ENCODE results near the gene ZNF48. TPM values are rescaled to one million over a fixed set of nuclear protein-coding genes. Genes with fewer than 3 reads are reported as not detected.
"Not testable (repeated sequence)": the region's sequence is repeated elsewhere in the genome, so short reads cannot be mapped to it uniquely, and the experiment has no call there.

ZNF48 gene
- total RNA-seq, 1 donor: 10.9 TPM

DNA sequence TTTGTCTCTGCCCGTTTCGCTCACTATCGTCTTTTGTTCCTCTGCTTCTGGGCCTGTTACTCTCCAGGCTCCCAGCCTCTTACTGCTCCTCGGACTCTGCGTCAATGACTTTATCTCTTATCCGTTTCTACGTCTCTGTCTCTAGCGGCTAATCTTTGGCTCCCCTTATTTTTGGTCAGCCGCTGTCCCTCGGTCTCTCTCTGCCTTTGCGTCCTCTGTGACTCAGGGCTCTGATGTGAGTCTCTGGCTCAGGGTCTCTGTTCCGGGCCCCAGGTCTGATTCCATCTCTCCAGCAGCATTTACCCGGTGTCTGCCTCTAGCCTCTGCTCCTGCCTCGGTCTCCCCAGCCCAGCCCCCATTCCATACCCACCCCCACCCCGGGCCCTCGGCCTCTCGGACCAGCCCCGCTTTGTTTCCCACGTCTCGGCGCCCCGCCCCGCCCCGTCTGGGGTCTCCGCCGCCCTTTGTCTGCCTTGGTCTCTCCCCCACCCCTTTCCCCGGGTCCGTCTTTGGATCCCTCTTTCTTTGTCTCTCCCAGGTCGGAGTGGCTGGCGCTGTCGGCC lies 547 bp upstream of the ZNF48 start:
- Histone ChIP-seq H3K36me3 (ENCODE audit: insufficient read depth, low read length) (peaks cover 4% of the 10 kb centered on the region), H3K4me2 (ENCODE audit: insufficient read depth, low read length) (peak overlapping the region; percentile 84), H3K27ac (ENCODE audit: low read depth, low read length) (peak overlapping the region; percentile 69), H3K27me3 (ENCODE audit: insufficient read depth, low read length) (no peaks in the 10 kb centered on the region), H3K4me1 (ENCODE audit: insufficient read depth, low read length) (peaks cover 20% of the 10 kb centered on the region), H2AFZ (ENCODE audit: low read length) (peak overlapping the region; percentile 89), H3K4me3 (ENCODE audit: insufficient read depth, low read length) (peak overlapping the region; percentile 92), H3K9me3 (ENCODE audit: low read depth, low read length) (no peaks in the 10 kb centered on the region), H3K79me2 (ENCODE audit: insufficient read depth, low read length) (peaks cover 17% of the 10 kb centered on the region), H4K20me1 (ENCODE audit: insufficient read depth, low read length) (no peaks in the 10 kb centered on the region)
- peak; percentile 96 for DNase-seq (ENCODE audit: insufficient read length, low spot score, missing footprints)
- TF ChIP-seq, protein P1, sequence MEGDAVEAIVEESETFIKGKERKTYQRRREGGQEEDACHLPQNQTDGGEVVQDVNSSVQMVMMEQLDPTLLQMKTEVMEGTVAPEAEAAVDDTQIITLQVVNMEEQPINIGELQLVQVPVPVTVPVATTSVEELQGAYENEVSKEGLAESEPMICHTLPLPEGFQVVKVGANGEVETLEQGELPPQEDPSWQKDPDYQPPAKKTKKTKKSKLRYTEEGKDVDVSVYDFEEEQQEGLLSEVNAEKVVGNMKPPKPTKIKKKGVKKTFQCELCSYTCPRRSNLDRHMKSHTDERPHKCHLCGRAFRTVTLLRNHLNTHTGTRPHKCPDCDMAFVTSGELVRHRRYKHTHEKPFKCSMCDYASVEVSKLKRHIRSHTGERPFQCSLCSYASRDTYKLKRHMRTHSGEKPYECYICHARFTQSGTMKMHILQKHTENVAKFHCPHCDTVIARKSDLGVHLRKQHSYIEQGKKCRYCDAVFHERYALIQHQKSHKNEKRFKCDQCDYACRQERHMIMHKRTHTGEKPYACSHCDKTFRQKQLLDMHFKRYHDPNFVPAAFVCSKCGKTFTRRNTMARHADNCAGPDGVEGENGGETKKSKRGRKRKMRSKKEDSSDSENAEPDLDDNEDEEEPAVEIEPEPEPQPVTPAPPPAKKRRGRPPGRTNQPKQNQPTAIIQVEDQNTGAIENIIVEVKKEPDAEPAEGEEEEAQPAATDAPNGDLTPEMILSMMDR (IDR thresholded peaks at IDR 0.05; ENCODE audit: extremely low read depth, low read depth, low read length): no peak

DNA sequence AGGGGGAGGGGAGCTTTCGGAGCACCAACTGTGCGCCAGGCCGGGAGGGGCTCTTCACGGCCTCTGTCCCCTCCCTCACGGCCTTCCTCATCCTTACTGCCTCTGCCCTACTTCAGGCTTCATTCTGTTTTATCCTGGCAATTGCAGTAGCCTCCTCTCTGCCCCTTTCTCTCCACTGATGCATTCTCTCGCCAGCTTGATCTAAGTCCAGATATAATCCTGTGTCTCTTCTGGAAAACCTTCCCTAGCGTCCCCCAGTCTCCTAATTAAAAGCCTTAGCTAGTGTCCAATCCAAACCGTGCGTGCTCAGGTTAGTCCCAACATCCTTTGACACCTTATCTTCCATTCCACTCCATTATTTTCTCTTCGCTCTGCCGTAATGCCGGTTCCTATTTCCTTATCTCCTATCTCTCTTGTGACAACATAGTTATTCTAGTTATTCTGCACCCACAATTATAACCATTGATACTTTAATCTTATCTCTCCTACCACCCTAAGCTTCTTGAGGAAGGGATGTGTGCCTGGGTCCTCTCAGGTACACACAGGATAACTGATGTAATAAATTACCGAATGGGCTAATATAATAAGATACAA lies 869 bp downstream of the ZNF48 start:
- peaks cover 4% of the 10 kb centered on the region for H3K36me3 ChIP-seq (ENCODE audit: insufficient read depth, low read length)
- peak overlapping the region; percentile 41 for H3K27ac ChIP-seq (ENCODE audit: low read depth, low read length)
- DNase-seq (ENCODE audit: insufficient read length, low spot score, missing footprints): no peak
- no peaks in the 10 kb centered on the region for H3K9me3 ChIP-seq (ENCODE audit: low read depth, low read length)
- H3K27me3 ChIP-seq (ENCODE audit: insufficient read depth, low read length): no peaks in the 10 kb centered on the region
- no peaks in the 10 kb centered on the region for H4K20me1 ChIP-seq (ENCODE audit: insufficient read depth, low read length)
- H3K4me3 ChIP-seq (ENCODE audit: insufficient read depth, low read length): peak overlapping the region; percentile 92
- TF ChIP-seq, protein P1 (IDR thresholded peaks at IDR 0.05; ENCODE audit: extremely low read depth, low read depth, low read length): no peak
- peaks cover 17% of the 10 kb centered on the region for H3K79me2 ChIP-seq (ENCODE audit: insufficient read depth, low read length)
- H2AFZ ChIP-seq (ENCODE audit: low read length): peak overlapping the region; percentile 76
- H3K4me1 ChIP-seq (ENCODE audit: insufficient read depth, low read length): peaks cover 26% of the 10 kb centered on the region
- peak overlapping the region; percentile 86 for H3K4me2 ChIP-seq (ENCODE audit: insufficient read depth, low read length)

DNA sequence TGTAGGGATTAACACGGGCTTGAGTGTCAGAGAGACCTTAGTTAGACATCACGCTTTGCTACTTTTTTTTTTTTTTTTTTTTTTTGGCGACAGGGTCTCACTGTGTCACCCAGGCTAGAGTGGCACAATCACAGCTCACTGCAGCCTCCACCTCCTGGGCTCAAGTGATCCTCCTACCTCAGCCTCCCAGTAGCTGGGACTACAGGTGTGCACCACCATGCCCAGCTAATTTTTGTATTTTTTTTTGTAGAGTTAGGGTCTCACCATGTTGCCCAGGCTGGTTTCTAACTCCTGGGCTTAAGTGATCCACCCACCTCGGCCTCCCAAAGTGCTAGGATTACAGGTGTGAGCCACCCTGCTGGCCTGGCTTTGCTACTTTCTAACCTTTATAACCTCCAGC lies 1.4 kb downstream of the ZNF48 start:
- Histone ChIP-seq H3K4me1 (ENCODE audit: insufficient read depth, low read length) (peaks cover 26% of the 10 kb centered on the region), H3K79me2 (ENCODE audit: insufficient read depth, low read length) (peaks cover 17% of the 10 kb centered on the region)
- not testable (repeated sequence) for H3K27me3 ChIP-seq (ENCODE audit: insufficient read depth, low read length); H4K20me1 ChIP-seq (ENCODE audit: insufficient read depth, low read length); H3K4me3 ChIP-seq (ENCODE audit: insufficient read depth, low read length); H3K4me2 ChIP-seq (ENCODE audit: insufficient read depth, low read length); H3K36me3 ChIP-seq (ENCODE audit: insufficient read depth, low read length); H2AFZ ChIP-seq (ENCODE audit: low read length); DNase-seq (ENCODE audit: insufficient read length, low spot score, missing footprints); H3K9me3 ChIP-seq (ENCODE audit: low read depth, low read length); H3K27ac ChIP-seq (ENCODE audit: low read depth, low read length)

DNA sequence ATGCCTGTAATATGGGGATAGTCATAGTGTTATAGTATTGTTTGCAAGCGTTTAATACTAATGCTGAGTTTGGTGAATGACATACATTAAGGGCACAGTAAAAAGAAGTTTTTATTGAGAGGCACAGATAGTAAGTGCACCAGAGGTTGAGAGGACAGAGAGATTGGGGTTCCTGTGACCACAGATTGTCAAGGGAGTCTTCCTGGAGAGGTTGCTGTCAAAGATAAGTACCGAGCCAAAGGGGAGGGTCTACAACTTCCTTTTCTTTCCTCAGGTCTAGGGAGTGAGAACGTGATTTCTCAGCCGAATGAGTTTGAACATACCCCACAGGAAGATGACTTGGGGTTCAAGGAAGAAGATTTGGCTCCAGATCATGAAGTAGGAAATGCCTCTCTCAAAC lies 1.8 kb downstream of the ZNF48 start:
- DNase-seq (ENCODE audit: insufficient read length, low spot score, missing footprints): no peak
- no peaks in the 10 kb centered on the region for H4K20me1 ChIP-seq (ENCODE audit: insufficient read depth, low read length)
- peaks cover 17% of the 10 kb centered on the region for H3K79me2 ChIP-seq (ENCODE audit: insufficient read depth, low read length)
- H3K27ac ChIP-seq (ENCODE audit: low read depth, low read length): no peak overlapping the region
- H2AFZ ChIP-seq (ENCODE audit: low read length): no peak overlapping the region
- peaks cover 26% of the 10 kb centered on the region for H3K4me1 ChIP-seq (ENCODE audit: insufficient read depth, low read length)
- no peak overlapping the region for H3K4me3 ChIP-seq (ENCODE audit: insufficient read depth, low read length)
- H3K36me3 ChIP-seq (ENCODE audit: insufficient read depth, low read length): peaks cover 4% of the 10 kb centered on the region
- H3K4me2 ChIP-seq (ENCODE audit: insufficient read depth, low read length): no peak overlapping the region
- H3K27me3 ChIP-seq (ENCODE audit: insufficient read depth, low read length): no peaks in the 10 kb centered on the region
- no peaks in the 10 kb centered on the region for H3K9me3 ChIP-seq (ENCODE audit: low read depth, low read length)
- TF ChIP-seq, protein P1 (IDR thresholded peaks at IDR 0.05; ENCODE audit: extremely low read depth, low read depth, low read length): no peak

Measured in osteoblast (primary cell).